ENCODE data around the gene BICRAL. TPM values are rescaled to one million over a fixed set of nuclear protein-coding genes. Genes with fewer than 3 reads are reported as not detected.

The BICRAL gene
- total and polyA plus RNA-seq, 8 donors = 2.8 to 23.2 (median 7.0) TPM

DNA sequence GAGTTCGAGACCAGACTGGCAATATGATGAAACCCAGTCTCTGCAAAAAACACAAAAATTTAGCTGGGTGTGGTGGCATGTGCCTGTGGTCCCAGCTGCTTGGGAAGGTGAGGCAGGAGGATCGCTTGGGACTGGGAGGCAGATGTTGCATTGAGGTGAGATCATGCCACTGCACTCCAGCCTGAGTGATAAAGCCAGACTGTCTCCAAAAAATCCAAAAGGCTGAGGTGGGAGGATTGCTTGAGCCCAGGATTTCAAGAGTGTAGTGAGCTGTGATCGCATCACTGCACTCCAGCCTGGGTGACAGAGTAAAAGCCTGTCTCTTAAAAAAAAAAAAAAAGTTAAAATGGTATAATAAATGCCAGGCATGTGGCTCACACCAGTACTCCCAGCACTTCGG lies 132.7 kb downstream of the BICRAL start:
- no peaks in the 10 kb centered on the region for H3K36me3 ChIP-seq
- no peaks in the 10 kb centered on the region for H3K9me3 ChIP-seq
- H3K4me1 ChIP-seq = peaks cover 6 to 10% (median 10%) of the 10 kb centered on the region in 4 donors
- peaks cover 0 to 23% (median 8%) of the 10 kb centered on the region in 3 donors for H3K27me3 ChIP-seq
- WGBS, 5 donors = 76 to 87% (median 84%) methylated on average over 4 of the region's 4 CpGs
- DNase-seq = no peak
- no peak overlapping the region for H3K4me3 ChIP-seq
- intact Hi-C loops (cut with DNase I; ENCODE audit: low total_unique reads) = no loop called here
- no peak for TF ChIP-seq POLR2AphosphoS5 (IDR thresholded peaks at IDR 0.05)
- TF ChIP-seq, protein P1, sequence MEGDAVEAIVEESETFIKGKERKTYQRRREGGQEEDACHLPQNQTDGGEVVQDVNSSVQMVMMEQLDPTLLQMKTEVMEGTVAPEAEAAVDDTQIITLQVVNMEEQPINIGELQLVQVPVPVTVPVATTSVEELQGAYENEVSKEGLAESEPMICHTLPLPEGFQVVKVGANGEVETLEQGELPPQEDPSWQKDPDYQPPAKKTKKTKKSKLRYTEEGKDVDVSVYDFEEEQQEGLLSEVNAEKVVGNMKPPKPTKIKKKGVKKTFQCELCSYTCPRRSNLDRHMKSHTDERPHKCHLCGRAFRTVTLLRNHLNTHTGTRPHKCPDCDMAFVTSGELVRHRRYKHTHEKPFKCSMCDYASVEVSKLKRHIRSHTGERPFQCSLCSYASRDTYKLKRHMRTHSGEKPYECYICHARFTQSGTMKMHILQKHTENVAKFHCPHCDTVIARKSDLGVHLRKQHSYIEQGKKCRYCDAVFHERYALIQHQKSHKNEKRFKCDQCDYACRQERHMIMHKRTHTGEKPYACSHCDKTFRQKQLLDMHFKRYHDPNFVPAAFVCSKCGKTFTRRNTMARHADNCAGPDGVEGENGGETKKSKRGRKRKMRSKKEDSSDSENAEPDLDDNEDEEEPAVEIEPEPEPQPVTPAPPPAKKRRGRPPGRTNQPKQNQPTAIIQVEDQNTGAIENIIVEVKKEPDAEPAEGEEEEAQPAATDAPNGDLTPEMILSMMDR (IDR thresholded peaks at IDR 0.05) = no peak
- TF ChIP-seq POLR2A (IDR thresholded peaks at IDR 0.05) = no peak
- TF ChIP-seq EP300 (IDR thresholded peaks at IDR 0.05) = no peak
- no peak overlapping the region for H3K27ac ChIP-seq

DNA sequence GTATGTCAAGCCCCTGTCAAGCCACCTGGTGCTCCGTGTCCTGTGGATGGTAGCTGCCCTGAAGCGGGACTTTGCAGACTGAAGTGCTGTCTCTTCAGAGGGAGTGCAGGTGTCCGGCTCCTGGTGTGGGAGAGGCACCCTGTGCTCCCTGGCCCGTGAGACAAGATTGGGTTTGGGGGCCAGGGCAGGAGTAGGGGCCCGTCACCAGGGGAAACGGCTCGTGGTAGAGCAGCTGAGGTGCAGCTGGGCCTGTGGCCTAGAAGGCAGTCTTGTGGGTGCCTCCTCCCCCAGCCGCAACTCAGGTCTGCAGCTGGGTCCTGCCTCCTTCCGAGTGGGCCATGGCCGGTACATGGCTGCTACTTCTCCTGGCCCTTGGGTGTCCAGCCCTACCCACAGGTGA lies 133.9 kb downstream of the BICRAL start, which contains the start of gene PTCRA:
Gene PTCRA (plus strand): TSS at position 322 of the 400 bp plus-strand sequence. CDS start 17 bp downstream, at position 339.
- H3K4me1 ChIP-seq = peaks cover 6 to 10% (median 10%) of the 10 kb centered on the region in 4 donors
- H3K27me3 ChIP-seq = peaks cover 0 to 23% (median 8%) of the 10 kb centered on the region in 3 donors
- no peak within 1 kb of the TSS for H3K4me3 ChIP-seq
- 61 to 89% (median 79%) methylated on average over 7 to 10 of the region's 10 CpGs for WGBS, 5 donors
- no peak within 1 kb of the TSS for H3K27ac ChIP-seq
- H3K36me3 ChIP-seq = no peaks in the 10 kb centered on the region
- DNase-seq = no peak
- intact Hi-C loops (cut with DNase I; ENCODE audit: low total_unique reads) = no loop called here
- no peak for TF ChIP-seq EP300 (IDR thresholded peaks at IDR 0.05)
- TF ChIP-seq POLR2A (IDR thresholded peaks at IDR 0.05) = no peak
- no peak for TF ChIP-seq POLR2AphosphoS5 (IDR thresholded peaks at IDR 0.05)
- TF ChIP-seq, protein P1 (IDR thresholded peaks at IDR 0.05) = no peak
- no peaks in the 10 kb centered on the region for H3K9me3 ChIP-seq

DNA sequence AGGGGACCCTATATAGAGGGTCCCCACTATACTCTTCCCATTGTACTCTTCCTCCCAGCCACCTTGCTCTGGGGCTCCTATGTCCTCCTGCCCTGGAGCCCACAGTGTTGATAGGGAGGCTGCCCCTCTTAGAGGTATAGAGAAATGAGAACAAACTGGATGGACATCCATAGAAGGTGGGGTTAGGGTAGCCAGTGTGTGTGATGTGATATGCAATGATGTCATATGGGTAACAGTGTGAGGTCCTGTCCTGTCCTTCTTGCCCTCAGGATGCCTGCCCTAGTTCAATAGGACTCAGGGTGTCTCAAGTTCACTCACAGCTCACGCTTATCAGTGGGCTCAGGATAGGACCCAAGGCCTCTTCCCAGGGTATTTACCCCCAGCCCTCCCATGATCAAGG lies 134.4 kb downstream of the BICRAL start:
- H3K4me1 ChIP-seq = peaks cover 6 to 8% (median 7%) of the 10 kb centered on the region in 4 donors
- no peak overlapping the region for H3K4me3 ChIP-seq
- H3K9me3 ChIP-seq = no peaks in the 10 kb centered on the region
- intact Hi-C loops (cut with DNase I; ENCODE audit: low total_unique reads) = no loop called here
- H3K36me3 ChIP-seq = no peaks in the 10 kb centered on the region
- peaks cover 0 to 22% (median 6%) of the 10 kb centered on the region in 3 donors for H3K27me3 ChIP-seq
- no peak for DNase-seq
- 77 to 100% (median 90%) methylated on average over 1 of the region's 1 CpG for WGBS, 5 donors
- TF ChIP-seq EP300 (IDR thresholded peaks at IDR 0.05) (no peak), POLR2AphosphoS5 (IDR thresholded peaks at IDR 0.05) (no peak), POLR2A (IDR thresholded peaks at IDR 0.05) (no peak)
- TF ChIP-seq, protein P1 (IDR thresholded peaks at IDR 0.05) = no peak
- H3K27ac ChIP-seq = no peak overlapping the region

Other genes starting within 250 kb of the BICRAL start
- 10 to 100 TPM; 12.8 to 57.1 (median 39.4) TPM for gene UBR2, start 218.0 kb upstream of the BICRAL start, total RNA-seq
- 1 to 10 TPM; 5.1 to 7.9 (median 5.7) TPM for gene UBR2, start 218.0 kb upstream of the BICRAL start, polyA plus RNA-seq
- gene PRPH2, start 59.5 kb upstream of the BICRAL start, total RNA-seq = 1 to 10 TPM in 2 of 5 donors, under 1 TPM in 1, not detected in 2; 0.43 to 4.0 (median 1.2) TPM
- gene PRPH2, start 59.5 kb upstream of the BICRAL start, polyA plus RNA-seq = under 1 TPM; 0.38 to 0.92 (median 0.75) TPM
- gene TBCC, start 35.9 kb upstream of the BICRAL start, total RNA-seq = 10 to 100 TPM; 14.2 to 33.0 (median 15.2) TPM
- gene TBCC, start 35.9 kb upstream of the BICRAL start, polyA plus RNA-seq = 10 to 100 TPM; 16.9 to 24.6 (median 19.6) TPM
- gene RPL7L1, start 97.6 kb downstream of the BICRAL start, total RNA-seq = 100 to 1,000 TPM in 1 of 5 donors, 10 to 100 TPM in 3, 1 to 10 TPM in 1; 7.2 to 105 (median 21.4) TPM
- gene RPL7L1, start 97.6 kb downstream of the BICRAL start, polyA plus RNA-seq = 10 to 100 TPM; 28.2 to 47.8 (median 47.6) TPM
- not detected for gene PTCRA, start 134.0 kb downstream of the BICRAL start, total RNA-seq
- not detected for gene PTCRA, start 134.0 kb downstream of the BICRAL start, polyA plus RNA-seq
- gene CNPY3, start 147.4 kb downstream of the BICRAL start, total RNA-seq = 10 to 100 TPM in 4 of 5 donors, 1 to 10 TPM in 1; 2.2 to 45.5 (median 30.3) TPM
- gene CNPY3, start 147.4 kb downstream of the BICRAL start, polyA plus RNA-seq = 10 to 100 TPM; 21.7 to 33.7 (median 25.8) TPM
- gene GNMT, start 178.7 kb downstream of the BICRAL start, total RNA-seq = 10 to 100 TPM in 1 of 5 donors, 1 to 10 TPM in 1, under 1 TPM in 1, not detected in 2; 0.45 to 21.3 (median 1.8) TPM
- gene GNMT, start 178.7 kb downstream of the BICRAL start, polyA plus RNA-seq = 100 to 1,000 TPM in 1 of 3 donors, 10 to 100 TPM in 2; 14.4 to 121 (median 73.2) TPM
- gene PEX6, start 197.1 kb downstream of the BICRAL start, total RNA-seq = 100 to 1,000 TPM in 1 of 5 donors, 10 to 100 TPM in 2, 1 to 10 TPM in 2; 5.5 to 118 (median 23.9) TPM
- 10 to 100 TPM; 13.0 to 16.4 (median 15.1) TPM for gene PEX6, start 197.1 kb downstream of the BICRAL start, polyA plus RNA-seq
- gene PPP2R5D, start 202.5 kb downstream of the BICRAL start, total RNA-seq = 100 to 1,000 TPM in 1 of 5 donors, 10 to 100 TPM in 4; 19.6 to 517 (median 40.6) TPM
- gene PPP2R5D, start 202.5 kb downstream of the BICRAL start, polyA plus RNA-seq = 10 to 100 TPM; 21.0 to 23.7 (median 21.5) TPM
- gene MEA1, start 231.9 kb downstream of the BICRAL start, total RNA-seq = 10 to 100 TPM in 4 of 5 donors, 1 to 10 TPM in 1; 3.6 to 61.3 (median 27.7) TPM
- gene MEA1, start 231.9 kb downstream of the BICRAL start, polyA plus RNA-seq = 100 to 1,000 TPM in 2 of 3 donors, 10 to 100 TPM in 1; 95.2 to 118 (median 102) TPM
- gene KLHDC3, start 232.2 kb downstream of the BICRAL start, total RNA-seq = 10 to 100 TPM; 40.0 to 88.5 (median 66.5) TPM
- 10 to 100 TPM; 57.7 to 85.0 (median 84.2) TPM for gene KLHDC3, start 232.2 kb downstream of the BICRAL start, polyA plus RNA-seq
- gene RRP36, start 239.6 kb downstream of the BICRAL start, total RNA-seq = 10 to 100 TPM in 4 of 5 donors, 1 to 10 TPM in 1; 3.5 to 61.1 (median 37.1) TPM
- gene RRP36, start 239.6 kb downstream of the BICRAL start, polyA plus RNA-seq = 10 to 100 TPM; 27.8 to 47.7 (median 39.6) TPM

All from stomach (tissue), 9 donors.